OCI-LY7 (cell line): ENCODE results near the gene HSPBP1.

Experiments
- CTCF ChIP-seq: fragments of 200-600 bp; sonication (generic); conservative IDR thresholded peaks from 2 replicates; pipeline ENCODE4 v1.5.1; 2014; ENCODE audit warnings: mild to moderate bottlenecking, antibody characterized with exemption, low read length, moderate library complexity, mixed read lengths
- EZH2phosphoT487 ChIP-seq: fragments of 200-600 bp; sonication (generic); IDR thresholded peaks from 2 replicates; pipeline ENCODE4 v1.6.1; 2018; ENCODE audit warnings: low read depth, borderline replicate concordance, mild to moderate bottlenecking, mixed run types, antibody characterized with exemption, low read length, moderate library complexity, mixed read lengths

- TF ChIP-seq CTCF (no peak), EZH2phosphoT487 (no peak)
Observed at GRCh38 chr19:55225415-55225958, 54.4 kb downstream of the HSPBP1 start.
